T-helper 17 cell (primary cell): Measurements from ENCODE around the gene DYNC2H1. TPM values are rescaled to one million over a fixed set of nuclear protein-coding genes. Genes with fewer than 3 reads are reported as not detected.

Experiments used
- ATAC-seq: fragments of 150-1000 bp; cut with Tn5 transposase; 2 replicates; pipeline ENCODE4 v1.10.0; 2021; ENCODE audit warnings: mild to moderate bottlenecking, moderate library complexity
- DNase-seq, 3 donors: peaks; one replicate each; pipeline versions ENCODE4 v3.0.0 to v3.0.0-alpha.2; 2020 to 2021
- H3K9me3 ChIP-seq: one replicate; pipeline ENCODE4 v1.7.0; 2013; ENCODE audit warnings: low read length, mild to moderate bottlenecking; ENCODE audit not compliant: control insufficient read depth, poor library complexity, severe bottlenecking
- H3K27ac Mint-ChIP-seq: one replicate; pipeline ENCODE4 v1.8.0; 2022; ENCODE audit warnings: mild to moderate bottlenecking, moderate library complexity, mixed read lengths
- H3K27me3 Mint-ChIP-seq: one replicate; pipeline ENCODE4 v1.8.0; 2022; ENCODE audit warnings: mixed read lengths
- H3K36me3 Mint-ChIP-seq: one replicate; pipeline ENCODE4 v1.8.0; 2022; ENCODE audit warnings: low read depth, mixed read lengths
- H3K4me1 Mint-ChIP-seq: one replicate; pipeline ENCODE4 v1.8.0; 2022; ENCODE audit warnings: mild to moderate bottlenecking, mixed read lengths
- H3K4me3 Mint-ChIP-seq: one replicate; pipeline ENCODE4 v1.8.0; 2022; ENCODE audit warnings: mild to moderate bottlenecking, moderate library complexity, mixed read lengths
- total RNA-seq, 4 donors: library from RNA in 2 of 4; stranded (reverse) in 2 of 4; gene quantifications; one replicate each; pipeline ENCODE4 v1.2.3 and lab custom pipeline; 2022 to 2026

DYNC2H1 gene
- 1 to 10 TPM; 2.2 to 3.6 TPM for total RNA-seq
- total RNA-seq (lab: John Stamatoyannopoulos, UW): 11.9 to 13.3 reads per million in 2 donors

GRCh38 chr11:103108933-103109817, at the start of gene DYNC2H1:
Gene DYNC2H1, plus strand, starts transcription at chr11:103109426. Its CDS starts 149 bp downstream, at chr11:103109575.
- peak; percentile 79 to 83 (median 80) for DNase-seq
- no peaks in the 10 kb centered on the region for H3K36me3 Mint-ChIP-seq
- H3K27me3 Mint-ChIP-seq: peaks cover 6% of the 10 kb centered on the region
- ATAC-seq: peak; percentile 95
- H3K27ac Mint-ChIP-seq: peak within 1 kb of the TSS; percentile 97
- peak within 1 kb of the TSS; percentile 95 for H3K4me3 Mint-ChIP-seq
- peaks cover 11% of the 10 kb centered on the region for H3K4me1 Mint-ChIP-seq
- H3K9me3 ChIP-seq: no peaks in the 10 kb centered on the region

GRCh38 chr11:103061656-103062055, 47.6 kb upstream of the DYNC2H1 start:
- H3K36me3 Mint-ChIP-seq: peaks cover 3% of the 10 kb centered on the region
- no peaks in the 10 kb centered on the region for H3K27me3 Mint-ChIP-seq
- no peak overlapping the region for H3K27ac Mint-ChIP-seq

GRCh38 chr11:103067118-103067517, 42.1 kb upstream of the DYNC2H1 start:
- ATAC-seq: no peak
- H3K27ac Mint-ChIP-seq: peak overlapping the region; percentile 45
- DNase-seq: no peak
- peaks cover 28% of the 10 kb centered on the region for H3K4me1 Mint-ChIP-seq
- peaks cover 7% of the 10 kb centered on the region for H3K36me3 Mint-ChIP-seq
- H3K27me3 Mint-ChIP-seq: no peaks in the 10 kb centered on the region
- H3K9me3 ChIP-seq: no peaks in the 10 kb centered on the region
- H3K4me3 Mint-ChIP-seq: no peak overlapping the region

More at GRCh38 chr11:103061656-103062055, 47.6 kb upstream of the DYNC2H1 start:
- DNase-seq (no peak), ATAC-seq (no peak)
- H3K9me3 ChIP-seq: no peaks in the 10 kb centered on the region
- Mint-ChIP-seq H3K4me1 (peaks cover 2% of the 10 kb centered on the region), H3K4me3 (no peak overlapping the region)

GRCh38 chr11:103069367-103069766, 39.9 kb upstream of the DYNC2H1 start:
- Mint-ChIP-seq H3K27ac (peak overlapping the region; percentile 86), H3K4me3 (no peak overlapping the region), H3K4me1 (peaks cover 31% of the 10 kb centered on the region), H3K36me3 (peaks cover 4% of the 10 kb centered on the region), H3K27me3 (no peaks in the 10 kb centered on the region)
- ATAC-seq: no peak
- DNase-seq: no peak
- H3K9me3 ChIP-seq: no peaks in the 10 kb centered on the region

- peaks cover 31% of the 10 kb centered on the region for H3K4me1 Mint-ChIP-seq
- ATAC-seq (peak; percentile 54), DNase-seq (no peak)
- no peaks in the 10 kb centered on the region for H3K9me3 ChIP-seq
- peaks cover 4% of the 10 kb centered on the region for H3K36me3 Mint-ChIP-seq
- peak overlapping the region; percentile 45 for H3K4me3 Mint-ChIP-seq
- peak overlapping the region; percentile 86 for H3K27ac Mint-ChIP-seq
- H3K27me3 Mint-ChIP-seq: no peaks in the 10 kb centered on the region
These were observed 39.1 kb upstream of the DYNC2H1 start for GRCh38 chr11:103070142-103070541.

- H3K4me1 Mint-ChIP-seq: peaks cover 29% of the 10 kb centered on the region
These were observed 38.2 kb upstream of the DYNC2H1 start for GRCh38 chr11:103071008-103071407.

GRCh38 chr11:103076361-103076760, 32.9 kb upstream of the DYNC2H1 start:
- no peak for DNase-seq
- no peaks in the 10 kb centered on the region for H3K9me3 ChIP-seq
- ATAC-seq: no peak
- no peak overlapping the region for H3K4me3 Mint-ChIP-seq
- no peak overlapping the region for H3K27ac Mint-ChIP-seq
- peaks cover 7% of the 10 kb centered on the region for H3K36me3 Mint-ChIP-seq
- H3K4me1 Mint-ChIP-seq: peaks cover 5% of the 10 kb centered on the region
- H3K27me3 Mint-ChIP-seq: no peaks in the 10 kb centered on the region

More at GRCh38 chr11:103071008-103071407, 38.2 kb upstream of the DYNC2H1 start:
- DNase-seq (no peak), ATAC-seq (no peak)
- no peaks in the 10 kb centered on the region for H3K9me3 ChIP-seq
- H3K27me3 Mint-ChIP-seq: no peaks in the 10 kb centered on the region
- peak overlapping the region; percentile 86 for H3K27ac Mint-ChIP-seq
- peaks cover 4% of the 10 kb centered on the region for H3K36me3 Mint-ChIP-seq
- no peak overlapping the region for H3K4me3 Mint-ChIP-seq

- H3K4me3 Mint-ChIP-seq: no peak overlapping the region
- H3K36me3 Mint-ChIP-seq: peaks cover 7% of the 10 kb centered on the region
- no peaks in the 10 kb centered on the region for H3K9me3 ChIP-seq
- peak overlapping the region; percentile 53 for H3K27ac Mint-ChIP-seq
- H3K4me1 Mint-ChIP-seq: peaks cover 3% of the 10 kb centered on the region
- no peak for ATAC-seq
- H3K27me3 Mint-ChIP-seq: no peaks in the 10 kb centered on the region
- no peak for DNase-seq
These were observed 31.7 kb upstream of the DYNC2H1 start for GRCh38 chr11:103077554-103077953.

GRCh38 chr11:103078710-103079109, 30.5 kb upstream of the DYNC2H1 start:
- Mint-ChIP-seq H3K36me3 (peaks cover 7% of the 10 kb centered on the region), H3K4me1 (peaks cover 3% of the 10 kb centered on the region)
- DNase-seq: no peak

GRCh38 chr11:103079833-103080232, 29.4 kb upstream of the DYNC2H1 start:
- Mint-ChIP-seq H3K4me1 (no peaks in the 10 kb centered on the region), H3K36me3 (peaks cover 7% of the 10 kb centered on the region), H3K27me3 (no peaks in the 10 kb centered on the region), H3K4me3 (no peak overlapping the region), H3K27ac (no peak overlapping the region)
- DNase-seq (no peak), ATAC-seq (no peak)
- H3K9me3 ChIP-seq: no peaks in the 10 kb centered on the region

More at GRCh38 chr11:103078710-103079109, 30.5 kb upstream of the DYNC2H1 start:
- Mint-ChIP-seq H3K4me3 (no peak overlapping the region), H3K27ac (peak overlapping the region; percentile 53), H3K27me3 (no peaks in the 10 kb centered on the region)
- no peak for ATAC-seq
- no peaks in the 10 kb centered on the region for H3K9me3 ChIP-seq

GRCh38 chr11:103085758-103086365, 23.4 kb upstream of the DYNC2H1 start:
- no peaks in the 10 kb centered on the region for H3K27me3 Mint-ChIP-seq
- H3K4me1 Mint-ChIP-seq: peaks cover 17% of the 10 kb centered on the region
- H3K9me3 ChIP-seq: no peaks in the 10 kb centered on the region
- H3K27ac Mint-ChIP-seq: peak overlapping the region; percentile 41
- H3K36me3 Mint-ChIP-seq: peaks cover 2% of the 10 kb centered on the region
- no peak overlapping the region for H3K4me3 Mint-ChIP-seq
- ATAC-seq: no peak
- no peak for DNase-seq

- no peak for ATAC-seq
- Mint-ChIP-seq H3K4me3 (no peak overlapping the region), H3K27ac (no peak overlapping the region), H3K36me3 (peaks cover 2% of the 10 kb centered on the region), H3K27me3 (no peaks in the 10 kb centered on the region), H3K4me1 (peaks cover 20% of the 10 kb centered on the region)
- no peak for DNase-seq
- H3K9me3 ChIP-seq: no peaks in the 10 kb centered on the region
These were observed 22.8 kb upstream of the DYNC2H1 start for GRCh38 chr11:103086461-103086860.

- Mint-ChIP-seq H3K27me3 (peaks cover 18% of the 10 kb centered on the region), H3K4me3 (peak overlapping the region; percentile 92), H3K4me1 (peaks cover 21% of the 10 kb centered on the region), H3K36me3 (peaks cover 2% of the 10 kb centered on the region), H3K27ac (peak overlapping the region; percentile 92)
- no peaks in the 10 kb centered on the region for H3K9me3 ChIP-seq
- ATAC-seq: peak; percentile 57
- peak in 2 of 3 donors; percentile 11 to 14 for DNase-seq
These were observed 18.0 kb upstream of the DYNC2H1 start for GRCh38 chr11:103091064-103091800.
